ENCODE data around the gene GATA5.

GATA5 gene

DNA sequence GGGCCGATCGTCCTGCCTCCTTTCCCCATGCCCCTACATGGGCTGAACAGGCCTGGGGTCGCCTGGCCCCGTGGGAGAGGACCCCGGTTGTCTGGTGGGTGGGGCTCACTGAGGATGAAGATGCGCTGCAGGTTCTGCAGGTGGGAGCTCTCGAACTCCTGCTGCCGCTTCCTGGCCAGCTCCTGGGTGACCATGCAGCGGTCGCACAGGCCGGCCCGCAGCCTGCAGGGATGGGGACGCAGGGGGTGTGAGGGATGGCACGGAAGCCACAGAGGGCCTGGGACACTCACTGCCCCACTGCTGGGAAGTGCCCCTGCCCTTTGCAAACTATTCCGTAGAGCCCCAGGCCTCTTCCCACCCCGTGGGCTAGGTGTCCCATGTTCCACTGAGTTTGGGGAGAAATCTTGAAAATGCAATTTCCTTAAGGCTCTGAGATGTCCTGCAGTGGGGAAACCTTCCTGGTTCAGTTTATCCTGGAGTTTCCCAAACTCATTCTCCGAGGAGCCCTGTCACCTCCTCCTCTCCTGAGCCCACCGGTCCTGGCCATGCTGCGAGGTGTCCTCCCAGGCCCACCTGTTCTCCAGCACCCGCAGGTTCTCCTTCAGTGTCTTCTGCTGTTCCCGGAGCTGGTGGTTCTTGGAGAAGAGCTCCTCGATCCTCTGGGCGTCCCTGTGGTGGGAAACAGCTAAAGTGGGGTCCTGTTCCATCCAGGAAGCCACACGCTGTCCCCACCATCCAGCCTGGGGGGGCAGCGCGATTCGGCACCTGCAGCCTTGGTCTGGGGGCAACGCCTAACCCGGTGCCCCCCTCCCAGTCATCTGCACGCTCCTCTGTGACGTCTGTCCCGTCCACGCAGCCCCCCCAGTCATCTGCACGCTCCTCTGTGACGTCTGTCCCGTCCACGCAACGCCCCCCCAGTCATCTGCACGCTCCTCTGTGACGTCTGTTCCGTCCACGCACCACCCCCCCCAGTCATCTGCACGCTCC lies 58.9 kb downstream of the GATA5 start:
- DNase-seq (ENCODE audit: low read depth in 2 of 2): no peak

DNA sequence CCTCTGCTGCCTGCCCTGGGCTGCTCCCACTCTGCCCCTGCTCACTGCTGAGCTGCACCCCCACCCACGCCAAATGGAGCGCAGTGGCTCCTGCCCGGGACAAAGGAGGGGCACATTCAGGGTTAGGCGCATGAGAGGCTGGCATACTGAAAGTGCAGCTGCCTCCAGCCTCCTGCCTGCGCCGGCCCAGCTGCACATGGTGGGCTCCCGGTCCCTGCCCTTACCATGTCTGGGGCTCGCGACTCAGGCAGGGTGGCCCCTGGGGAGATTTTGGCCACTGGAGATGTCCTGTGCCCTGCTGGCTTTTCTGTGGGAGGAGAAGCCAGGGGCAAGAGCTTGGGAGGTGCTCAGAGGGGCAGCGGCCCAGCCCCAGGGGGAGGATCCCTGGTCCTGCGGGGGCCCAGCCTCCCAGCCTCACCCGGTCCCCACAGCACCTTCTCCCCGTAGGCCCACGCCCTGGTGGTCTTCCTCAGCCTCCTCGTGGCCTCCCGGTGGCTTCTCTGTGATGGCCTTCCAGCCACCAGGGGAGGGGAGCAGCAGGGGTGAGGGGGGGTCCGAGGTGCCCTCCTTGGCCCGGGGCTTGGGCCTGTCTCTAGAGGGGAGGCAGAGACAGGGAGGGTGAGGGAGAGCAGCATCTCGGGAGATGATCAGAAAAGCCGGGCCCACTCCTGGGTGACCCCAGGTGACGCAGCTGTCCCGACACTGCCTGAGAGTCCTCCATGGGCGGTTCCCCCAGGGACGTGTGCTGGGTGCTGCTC lies 60.3 kb downstream of the GATA5 start:
- no peak for DNase-seq (ENCODE audit: low read depth in 2 of 2)

DNA sequence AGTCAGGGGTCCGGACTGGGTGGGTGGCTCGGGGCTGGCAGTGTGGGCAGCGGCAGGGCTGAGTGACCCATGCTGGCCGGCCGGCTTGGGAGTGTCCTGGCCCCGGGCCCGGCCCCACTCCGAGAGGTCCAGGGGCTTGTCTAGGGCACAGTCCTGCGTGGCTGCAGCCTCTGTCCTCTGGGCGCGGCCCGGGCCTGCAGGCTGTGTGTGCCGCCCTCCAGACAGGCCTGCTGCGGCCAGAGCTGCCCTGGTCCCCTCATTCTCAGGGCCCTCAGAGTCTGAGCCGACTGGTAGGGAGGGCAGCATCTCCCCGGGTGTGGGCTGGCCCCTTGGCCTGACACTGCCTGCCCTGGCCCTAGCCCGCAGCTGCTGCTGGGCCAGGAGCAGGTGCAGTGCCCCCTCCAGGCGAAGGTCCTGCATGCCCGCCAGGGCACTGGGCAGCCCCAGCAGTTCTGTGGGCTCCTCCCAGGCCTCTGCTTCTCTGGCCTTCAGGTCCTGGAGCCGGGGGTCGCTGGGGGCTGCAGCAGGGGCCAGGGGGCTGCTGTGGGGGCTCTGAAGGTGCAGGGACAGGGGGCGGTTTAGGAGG lies 61.8 kb downstream of the GATA5 start:
- no peak for DNase-seq (ENCODE audit: low read depth in 2 of 2)
